Pulmonary artery endothelial cell (primary cell): Measurements from ENCODE around the gene MMP17. TPM values are rescaled to one million over a fixed set of nuclear protein-coding genes. Genes with fewer than 3 reads are reported as not detected.

ENCODE experiments used
- DNase-seq: peaks from one replicate; pipeline ENCODE4 v3.0.0-alpha.2; 2011; ENCODE audit warnings: low read depth, low spot score
- total RNA-seq: library from RNA; depleted of rRNA; stranded (reverse); fragments of >200 nt; gene quantifications from 2 replicates; pipeline ENCODE4 v1.2.3, GENCODE V29; 2014

The MMP17 gene
- total RNA-seq, 1 donor from 2014 or later: 3.2 TPM

- no peak for DNase-seq
Observed at GRCh38 chr12:131893605-131894312, 65.6 kb downstream of the MMP17 start.

GRCh38 chr12:131894313-131894860 is 66.2 kb downstream of the MMP17 start, which contains the start of gene ULK1:
TSS of gene ULK1 (plus strand) at chr12:131894622. CDS start at chr12:131895002, 380 bp downstream.
- DNase-seq: peak; percentile 49

GRCh38 chr12:131894981-131895639 is 66.9 kb downstream of the MMP17 start:
- no peak for DNase-seq

GRCh38 chr12:131895640-131896079 is 67.5 kb downstream of the MMP17 start:
- no peak for DNase-seq

- peak; percentile 46 for DNase-seq
Observed at GRCh38 chr12:131896080-131896810, 68.1 kb downstream of the MMP17 start.

GRCh38 chr12:131896811-131897270 is 68.6 kb downstream of the MMP17 start:
- no peak for DNase-seq

GRCh38 chr12:131897276-131897675 is 69.1 kb downstream of the MMP17 start:
- DNase-seq: no peak

GRCh38 chr12:131897875-131898274 is 69.7 kb downstream of the MMP17 start:
- DNase-seq: no peak

GRCh38 chr12:131900397-131900796 is 72.2 kb downstream of the MMP17 start:
- DNase-seq: no peak

Other genes starting within 250 kb of the MMP17 start
- gene SFSWAP, start 117.3 kb upstream of the MMP17 start, total RNA-seq: 20.8 and 26.3 TPM in 2 replicates
- 3.6 and 5.2 TPM in 2 replicates for gene ULK1, start 66.2 kb downstream of the MMP17 start, total RNA-seq
- gene PUS1, start 100.9 kb downstream of the MMP17 start, total RNA-seq: 16.6 and 27.1 TPM in 2 replicates
- gene EP400, start 121.5 kb downstream of the MMP17 start, total RNA-seq: 8.8 and 9.4 TPM in 2 replicates